Fibroblast of skin of scalp (primary cell): Measurements from ENCODE around the gene AKAP11. TPM values are rescaled to one million over a fixed set of nuclear protein-coding genes. Genes with fewer than 3 reads are reported as not detected.
"Not testable (repeated sequence)": the region's sequence is repeated elsewhere in the genome, so short reads cannot be mapped to it uniquely, and the experiment has no call there.

Experiments
- DNase-seq: peaks from one replicate; pipeline ENCODE4 v3.0.0-alpha.2; 2013
- polyA plus RNA-seq, 2 experiments: library from polyadenylated mRNA; unstranded; fragments of 120-200 nt; gene quantifications; one replicate each; pipeline ENCODE4 v1.2.1, GENCODE V29; 2013; ENCODE audit not compliant: insufficient read length in 2 of 2

The AKAP11 gene
- polyA plus RNA-seq (2013, experiment 1 of 2; ENCODE audit: insufficient read length) = 17.6 TPM
- 21.2 TPM for polyA plus RNA-seq (2013, experiment 2 of 2; ENCODE audit: insufficient read length)

- DNase-seq = peak; percentile 48
Observed at GRCh38 chr13:42272115-42272803, at the start of gene AKAP11. TSS of gene AKAP11 (plus strand) at chr13:42272152. CDS start at chr13:42286349, 14,197 bp downstream.

- no peak for DNase-seq
Observed at GRCh38 chr13:42223681-42224080, 48.3 kb upstream of the AKAP11 start.

- DNase-seq = no peak
Observed at GRCh38 chr13:42225051-42225450, 46.9 kb upstream of the AKAP11 start.

- not testable (repeated sequence) for DNase-seq
Observed at GRCh38 chr13:42226759-42227158, 45.2 kb upstream of the AKAP11 start.

GRCh38 chr13:42228527-42228926 lies 43.4 kb upstream of the AKAP11 start:
- no peak for DNase-seq

GRCh38 chr13:42229287-42229686 lies 42.7 kb upstream of the AKAP11 start:
- DNase-seq = no peak

- DNase-seq = no peak
Observed at GRCh38 chr13:42232671-42233070, 39.3 kb upstream of the AKAP11 start.

- DNase-seq = no peak
Observed at GRCh38 chr13:42233726-42234125, 38.2 kb upstream of the AKAP11 start.

GRCh38 chr13:42239161-42239560 lies 32.8 kb upstream of the AKAP11 start:
- no peak for DNase-seq

GRCh38 chr13:42239644-42240043 lies 32.3 kb upstream of the AKAP11 start:
- DNase-seq = peak; percentile 34

- no peak for DNase-seq
Observed at GRCh38 chr13:42246541-42246940, 25.4 kb upstream of the AKAP11 start.

GRCh38 chr13:42247883-42248282 lies 24.1 kb upstream of the AKAP11 start:
- DNase-seq = no peak

GRCh38 chr13:42255886-42256285 lies 16.1 kb upstream of the AKAP11 start:
- no peak for DNase-seq

GRCh38 chr13:42258747-42259146 lies 13.2 kb upstream of the AKAP11 start:
- no peak for DNase-seq

- DNase-seq = no peak
Observed at GRCh38 chr13:42259515-42259914, 12.4 kb upstream of the AKAP11 start.

- DNase-seq = no peak
Observed at GRCh38 chr13:42260903-42261654, 10.9 kb upstream of the AKAP11 start.

- DNase-seq = peak; percentile 55
Observed at GRCh38 chr13:42266473-42266872, 5.5 kb upstream of the AKAP11 start.

GRCh38 chr13:42270160-42270856 lies 1.6 kb upstream of the AKAP11 start:
- DNase-seq = no peak

- DNase-seq = no peak
Observed at GRCh38 chr13:42270857-42271215, 1.1 kb upstream of the AKAP11 start.

- DNase-seq = peak; percentile 99
Observed at GRCh38 chr13:42271337-42272114, 426 bp upstream of the AKAP11 start.

GRCh38 chr13:42272804-42273175 lies 838 bp downstream of the AKAP11 start:
- DNase-seq = no peak

GRCh38 chr13:42274386-42275097 lies 2.6 kb downstream of the AKAP11 start:
- no peak for DNase-seq
